Ammon's horn (tissue), 1 donor: ENCODE measurements around the gene KRTAP12-2.

ENCODE experiments used
- DNase-seq: peaks from one replicate; pipeline ENCODE4 v3.0.0-alpha.2; 2016; ENCODE audit warnings: low spot score

The KRTAP12-2 gene, protein sequence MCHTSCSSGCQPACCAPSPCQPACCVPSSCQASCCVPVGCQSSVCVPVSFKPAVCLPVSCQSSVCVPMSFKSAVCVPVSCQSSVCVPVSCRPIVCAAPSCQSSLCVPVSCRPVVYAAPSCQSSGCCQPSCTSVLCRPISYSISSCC

GRCh38 chr21:44666401-44667320 lies at the start of gene KRTAP12-2:
Gene KRTAP12-2 (minus strand): TSS chr21:44666927. CDS start chr21:44666886, 41 bp downstream.
- DNase-seq: no peak

DNA sequence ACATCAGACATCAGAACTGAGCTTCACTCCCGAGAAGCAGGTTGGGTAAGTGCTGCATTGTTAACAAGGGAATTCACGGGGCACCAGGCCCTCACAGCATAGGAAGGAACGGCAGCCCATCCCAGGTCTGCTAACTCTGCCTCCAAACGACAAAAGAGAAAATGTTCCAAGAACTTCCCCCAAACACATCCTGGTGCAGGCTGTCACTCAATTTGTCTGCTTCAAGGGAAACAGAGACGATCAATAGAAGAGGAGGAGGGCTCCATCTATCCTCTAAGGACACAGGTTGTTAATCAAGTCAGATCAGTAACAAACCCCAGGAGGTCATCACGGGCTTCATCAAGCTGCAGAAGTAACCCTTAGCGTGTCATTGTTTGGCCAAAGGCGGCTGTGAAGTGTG lies 48.2 kb upstream of the KRTAP12-2 start:
- DNase-seq: no peak

- DNase-seq: no peak
Measured at GRCh38 chr21:44713846-44714245, 47.1 kb upstream of the KRTAP12-2 start.

- no peak for DNase-seq
Measured at GRCh38 chr21:44713130-44713529, 46.4 kb upstream of the KRTAP12-2 start.

DNA sequence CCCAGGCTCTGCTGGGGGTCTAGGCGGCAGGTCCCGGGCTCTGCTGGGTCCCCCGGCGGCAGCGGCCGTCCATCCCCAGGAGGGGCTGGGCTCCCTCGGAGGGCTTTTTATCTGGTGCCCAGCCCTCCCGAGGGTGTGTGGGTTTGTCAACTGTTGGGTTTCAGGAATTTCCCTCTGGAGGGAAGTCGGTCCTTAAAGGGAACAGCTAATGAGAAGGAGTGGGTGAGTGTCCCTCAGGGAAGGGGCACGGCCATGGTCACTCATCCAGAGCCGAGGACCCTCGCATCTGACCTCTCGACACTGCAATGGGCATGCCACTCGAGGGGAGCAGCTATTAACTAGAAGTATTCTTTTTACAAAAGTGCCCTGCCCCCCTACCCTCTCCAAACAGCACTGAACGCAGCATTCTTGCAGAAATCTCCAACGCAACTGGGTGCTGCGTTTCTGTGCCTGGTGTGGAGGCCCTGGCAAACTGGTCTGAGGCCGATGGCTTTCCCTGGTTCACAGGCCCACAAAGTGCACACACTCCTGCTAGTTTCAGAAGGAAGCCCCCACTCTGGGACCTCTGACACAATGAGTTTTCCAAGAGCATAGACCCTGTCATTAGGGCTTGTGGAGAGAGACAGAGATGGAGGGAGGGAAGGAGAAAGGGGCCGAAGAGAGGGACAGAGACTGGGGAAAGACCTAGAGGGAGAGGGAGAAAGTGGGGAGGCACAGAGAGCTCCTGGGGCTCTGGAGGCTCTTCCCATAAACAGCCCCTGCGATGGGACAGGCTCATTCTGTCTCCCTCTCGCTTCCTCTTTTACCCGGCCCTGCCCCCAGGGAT lies 45.7 kb upstream of the KRTAP12-2 start:
- no peak for DNase-seq

- no peak for DNase-seq
Measured at GRCh38 chr21:44711327-44712202, 44.8 kb upstream of the KRTAP12-2 start, which contains the start of gene TSPEAR. Gene TSPEAR (minus strand): TSS chr21:44711572. CDS start chr21:44711514, 58 bp downstream.

GRCh38 chr21:44710756-44711326 lies 44.1 kb upstream of the KRTAP12-2 start:
- no peak for DNase-seq

GRCh38 chr21:44710294-44710665 lies 43.6 kb upstream of the KRTAP12-2 start:
- no peak for DNase-seq

DNA sequence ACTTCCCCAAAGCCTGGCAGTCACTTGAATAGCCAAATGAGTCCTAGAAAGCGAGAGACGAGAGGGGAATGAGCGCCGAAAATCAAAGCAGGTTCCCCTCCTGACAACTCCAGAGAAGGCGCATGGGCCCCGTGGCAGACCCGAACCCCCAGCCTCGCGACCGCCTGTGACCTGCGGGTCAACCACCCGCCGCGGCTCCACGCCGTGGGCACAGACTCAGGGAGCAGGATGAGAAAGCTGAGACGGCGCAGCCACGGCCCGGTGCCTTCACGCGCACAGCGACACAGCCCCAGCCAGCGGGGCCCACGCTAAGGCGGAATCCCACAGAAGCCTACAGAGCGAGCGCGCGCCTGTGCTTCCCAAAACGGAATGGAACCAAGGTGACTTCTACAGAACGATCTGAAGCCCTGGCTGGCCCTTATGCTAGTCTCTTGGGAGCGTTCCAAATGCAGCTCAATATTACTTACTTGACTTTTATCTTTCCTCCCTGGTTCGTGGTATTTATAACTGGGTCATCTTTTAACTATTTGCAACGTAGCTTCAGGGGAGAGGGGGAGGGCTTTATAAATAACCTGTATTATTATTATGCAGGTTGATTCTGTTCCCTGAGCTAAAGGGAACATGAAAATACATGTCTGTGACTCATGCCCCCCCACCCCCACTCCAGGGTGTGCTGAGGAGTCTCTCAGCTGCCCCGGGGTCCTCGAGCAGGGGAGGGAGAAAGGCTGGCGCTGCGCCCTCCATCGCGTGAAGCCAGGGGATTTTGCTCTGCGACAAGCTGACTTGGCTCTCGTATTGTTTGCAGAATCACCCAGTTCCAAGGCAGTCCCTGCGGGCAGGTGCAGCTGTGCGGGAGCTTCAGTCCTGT lies 42.9 kb upstream of the KRTAP12-2 start:
- DNase-seq: no peak

DNA sequence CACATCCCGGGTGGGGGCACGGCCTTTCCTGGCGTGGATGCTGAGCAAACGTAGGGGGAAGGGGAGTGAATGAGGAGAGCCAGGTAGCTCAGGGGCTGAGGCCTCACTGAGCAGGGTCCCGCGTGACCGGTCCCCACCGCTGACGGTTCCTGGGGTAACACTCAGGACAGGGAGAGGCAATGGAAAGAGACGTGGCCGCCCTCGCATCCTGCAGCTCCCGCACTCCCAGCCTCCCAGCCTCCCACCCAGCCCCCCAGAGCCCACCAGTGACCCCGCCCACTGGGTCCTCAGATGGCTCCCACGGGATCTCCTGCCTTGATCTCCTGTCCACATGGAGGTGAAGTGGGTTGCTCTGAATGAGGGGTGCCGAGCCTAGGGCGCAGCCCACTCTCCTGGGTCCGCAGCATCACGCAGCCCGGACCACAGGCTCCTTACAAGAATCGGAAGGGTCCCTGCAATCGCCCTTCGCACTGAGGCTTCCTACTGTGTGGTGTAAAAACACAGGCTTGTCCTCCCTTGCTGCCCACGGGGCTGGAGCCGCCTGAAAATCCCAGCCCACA lies 42.2 kb upstream of the KRTAP12-2 start:
- no peak for DNase-seq

DNA sequence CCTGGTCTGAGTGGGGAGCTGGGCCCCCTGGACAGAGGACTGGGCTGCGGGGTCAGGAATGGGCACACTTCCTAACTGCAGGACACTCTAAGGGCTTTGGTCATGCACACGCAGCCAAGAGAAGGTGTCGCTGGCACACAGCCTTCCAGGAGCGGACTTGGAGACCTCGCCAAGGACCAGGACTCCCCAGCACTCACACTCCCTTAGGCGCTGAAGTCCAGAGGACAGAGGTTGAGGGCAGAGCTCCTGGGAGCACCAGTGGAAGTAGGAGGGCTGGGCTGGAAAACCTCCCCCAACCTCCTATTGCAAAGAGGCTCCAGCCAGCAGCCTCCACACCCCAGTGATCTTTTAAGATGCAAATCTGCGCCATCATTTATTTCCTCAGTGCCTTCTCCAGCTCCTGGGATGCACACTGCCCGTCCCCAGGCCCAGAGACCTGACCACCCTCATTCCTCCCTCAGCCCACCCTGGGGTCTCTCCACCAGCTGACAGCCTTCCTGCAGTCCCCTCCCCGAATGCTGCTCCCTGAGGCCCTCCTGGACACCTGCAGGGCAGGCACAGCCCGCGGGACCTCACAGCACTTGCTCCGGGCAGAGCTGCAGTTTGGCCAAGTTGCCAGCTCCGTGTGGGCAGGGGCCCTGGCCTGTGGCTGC lies 41.6 kb upstream of the KRTAP12-2 start:
- DNase-seq: no peak

DNA sequence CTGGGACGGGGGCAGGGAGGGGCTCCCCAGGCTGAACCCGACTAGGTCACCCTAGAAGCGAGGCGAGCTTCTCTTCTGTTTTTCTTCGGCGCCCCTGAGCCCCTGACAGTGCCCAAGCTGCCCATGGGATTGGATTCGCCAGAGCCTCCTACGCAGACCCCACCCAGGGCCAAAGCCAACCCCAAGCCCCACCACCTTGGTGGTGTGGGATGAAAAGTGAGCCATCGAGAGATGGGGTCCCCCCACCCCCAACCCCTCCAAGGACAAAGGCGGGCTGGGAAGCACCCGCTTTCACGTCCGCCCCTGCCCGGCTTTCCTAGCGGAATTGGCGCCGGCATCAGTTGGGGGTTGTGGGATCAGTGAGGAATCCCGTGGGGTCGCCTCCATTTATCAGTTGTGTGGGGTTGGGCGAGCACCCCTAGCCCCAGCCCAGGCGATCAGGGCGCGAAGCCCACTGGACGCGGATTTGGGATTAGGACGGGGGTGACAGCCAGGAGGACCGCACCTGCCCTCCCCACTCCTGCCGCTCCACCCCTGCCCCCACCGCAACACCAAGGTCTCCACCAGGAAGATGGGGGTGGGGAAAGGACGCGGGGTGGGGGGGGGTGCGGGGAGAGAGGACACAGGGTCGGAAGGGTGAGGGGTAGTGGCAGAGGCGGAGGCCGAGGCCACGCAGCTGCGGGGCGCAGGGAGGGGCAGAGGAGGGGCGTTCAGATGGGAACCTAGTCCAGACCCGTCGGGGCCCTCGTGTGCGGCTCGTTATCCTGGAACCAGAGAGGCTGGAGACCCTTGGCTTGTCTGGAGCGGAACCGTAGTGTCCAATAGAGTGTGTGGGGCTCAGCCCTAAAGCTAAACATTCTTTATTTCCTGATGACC lies 40.2 kb upstream of the KRTAP12-2 start:
- no peak for DNase-seq

DNA sequence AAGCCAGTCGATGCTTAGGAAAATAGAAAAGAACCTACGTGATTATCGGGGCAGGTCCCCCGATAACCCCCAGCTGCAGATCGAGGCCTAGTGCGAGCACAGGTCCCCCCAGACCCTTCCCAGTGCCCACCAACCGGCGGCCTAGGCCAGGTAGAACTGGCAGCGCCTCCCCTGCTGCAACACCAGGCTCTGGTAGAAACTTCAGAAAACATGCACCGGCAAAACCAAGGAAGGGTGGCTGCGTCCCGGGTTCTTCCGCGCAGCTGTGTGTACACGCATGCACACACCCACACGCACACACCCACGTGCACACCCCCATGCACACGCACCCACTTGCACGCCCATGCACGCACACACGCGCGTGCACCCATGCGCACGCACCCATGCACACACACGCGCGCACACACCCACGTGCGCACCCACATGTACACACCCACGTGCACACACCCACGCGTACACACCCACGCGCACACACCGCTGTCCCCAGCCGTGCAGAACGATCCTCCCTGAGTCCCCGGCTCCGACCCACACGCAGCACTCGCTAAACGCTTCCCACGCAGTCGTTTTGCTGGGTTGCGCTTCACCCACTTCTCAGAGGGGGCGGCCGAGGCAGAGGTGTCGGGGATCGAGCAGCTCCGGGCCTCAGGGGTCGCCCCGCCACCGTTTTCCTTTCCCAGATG lies 39.4 kb upstream of the KRTAP12-2 start:
- no peak for DNase-seq

- DNase-seq: no peak
Measured at GRCh38 chr21:44704636-44705001, 37.9 kb upstream of the KRTAP12-2 start.

DNA sequence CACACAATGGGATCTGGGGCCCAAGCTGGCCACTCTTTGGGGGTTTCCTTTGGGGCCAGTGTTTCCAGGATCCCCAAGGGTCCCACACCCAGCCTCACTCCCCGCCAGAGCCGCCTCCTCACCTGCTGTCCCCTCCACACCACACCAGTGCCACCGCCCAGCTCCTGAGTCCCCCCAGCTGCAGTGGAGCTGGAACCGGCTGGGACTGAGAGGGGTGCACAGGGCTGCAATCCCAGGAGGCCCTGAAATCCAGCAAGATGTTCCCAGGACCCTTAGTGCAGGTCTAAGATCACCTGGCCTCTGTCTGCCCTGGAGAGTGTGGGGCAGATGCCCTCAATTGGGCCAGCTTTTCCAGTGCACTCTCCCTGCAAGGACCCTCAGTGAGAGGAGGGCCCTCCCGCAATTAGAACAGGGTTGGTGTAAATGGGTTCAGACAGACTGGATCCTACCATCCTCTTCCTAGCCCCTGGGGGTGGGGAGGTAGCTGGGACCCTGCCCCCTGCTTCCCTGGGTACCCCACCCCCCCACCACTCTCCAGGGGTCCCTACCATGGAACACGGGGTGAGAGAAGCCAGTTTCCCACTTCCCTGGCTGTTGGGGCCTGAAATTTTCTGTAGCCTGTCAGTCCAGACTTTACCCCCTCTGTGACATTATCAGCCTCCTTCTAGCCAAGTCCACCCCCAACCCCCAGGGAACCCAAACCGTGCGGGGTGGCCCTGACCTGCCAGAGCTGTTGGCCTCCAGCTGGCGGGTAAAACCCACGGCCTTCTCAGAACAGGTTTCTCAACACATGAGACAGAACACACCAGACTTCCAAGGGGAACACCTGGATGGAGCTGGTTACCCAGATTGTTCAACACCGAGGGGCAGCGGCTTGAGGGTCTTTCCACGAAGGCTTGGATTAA lies 37.3 kb upstream of the KRTAP12-2 start:
- no peak for DNase-seq

- DNase-seq: no peak
Measured at GRCh38 chr21:44702973-44703730, 36.4 kb upstream of the KRTAP12-2 start.
